Adrenal gland (tissue), 5 donors: Measurements from ENCODE around the gene ST3GAL4.

Experiments
- POLR2A ChIP-seq, 2 donors: fragments of 450-650 bp; IDR thresholded peaks; one replicate each; pipeline ENCODE4 v1.6.1; 2017; ENCODE audit warnings: antibody characterized with exemption in 2 of 2, mild to moderate bottlenecking in 2 of 2, moderate library complexity in 1 of 2
- TF ChIP-seq, protein P1 (sequence below), 6 experiments: fragments of 450-650 bp in 4 of 6; fragments of 200-600 bp in 2 of 6; sonication (generic) in 1 of 6; IDR thresholded peaks; 1 replicate in 5 of 6; 2 replicates in 1 of 6; pipeline versions ENCODE4 v1.5.1 to v1.8.0; 2016 to 2021; ENCODE audit warnings: antibody characterized with exemption in 6 of 6, mild to moderate bottlenecking in 2 of 6, moderate library complexity in 1 of 6
- donor health status: DM: no; HTN: no; CAD: no.

DNA sequence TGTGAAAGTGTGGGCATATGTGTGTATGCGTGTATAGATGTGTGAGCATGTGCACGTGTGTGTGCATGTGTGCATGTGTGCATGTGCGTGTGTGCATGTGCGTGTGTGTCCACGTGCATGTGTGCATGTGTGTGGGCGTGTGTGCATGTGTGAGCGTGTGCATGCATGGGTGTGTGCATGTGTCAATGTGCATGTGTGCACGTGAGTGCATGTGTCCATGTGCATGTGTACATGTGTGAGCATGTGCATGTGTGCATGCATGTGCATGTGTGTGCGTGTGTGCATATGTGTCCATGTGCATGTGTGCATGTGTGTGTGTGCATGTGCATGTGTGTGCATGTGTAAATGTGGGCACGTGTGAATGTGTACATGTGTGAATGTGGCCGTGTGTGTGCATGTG lies 95.3 kb downstream of the ST3GAL4 start:
- TF ChIP-seq POLR2A (IDR thresholded peaks at IDR 0.05), result no peak
- TF ChIP-seq, protein P1, sequence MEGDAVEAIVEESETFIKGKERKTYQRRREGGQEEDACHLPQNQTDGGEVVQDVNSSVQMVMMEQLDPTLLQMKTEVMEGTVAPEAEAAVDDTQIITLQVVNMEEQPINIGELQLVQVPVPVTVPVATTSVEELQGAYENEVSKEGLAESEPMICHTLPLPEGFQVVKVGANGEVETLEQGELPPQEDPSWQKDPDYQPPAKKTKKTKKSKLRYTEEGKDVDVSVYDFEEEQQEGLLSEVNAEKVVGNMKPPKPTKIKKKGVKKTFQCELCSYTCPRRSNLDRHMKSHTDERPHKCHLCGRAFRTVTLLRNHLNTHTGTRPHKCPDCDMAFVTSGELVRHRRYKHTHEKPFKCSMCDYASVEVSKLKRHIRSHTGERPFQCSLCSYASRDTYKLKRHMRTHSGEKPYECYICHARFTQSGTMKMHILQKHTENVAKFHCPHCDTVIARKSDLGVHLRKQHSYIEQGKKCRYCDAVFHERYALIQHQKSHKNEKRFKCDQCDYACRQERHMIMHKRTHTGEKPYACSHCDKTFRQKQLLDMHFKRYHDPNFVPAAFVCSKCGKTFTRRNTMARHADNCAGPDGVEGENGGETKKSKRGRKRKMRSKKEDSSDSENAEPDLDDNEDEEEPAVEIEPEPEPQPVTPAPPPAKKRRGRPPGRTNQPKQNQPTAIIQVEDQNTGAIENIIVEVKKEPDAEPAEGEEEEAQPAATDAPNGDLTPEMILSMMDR (IDR thresholded peaks at IDR 0.05), result no peak
